Spleen (tissue), 11 donors: ENCODE measurements around the gene ATP2B2. TPM values are rescaled to one million over a fixed set of nuclear protein-coding genes. Genes with fewer than 3 reads are reported as not detected.

ENCODE experiments used
- DNase-seq: peaks from one replicate; pipeline ENCODE4 v3.0.0-alpha.2; 2020
- H3K27ac ChIP-seq, 8 donors: fragments of 200-600 bp; sonication (generic) in 7 of 8; 1 replicate in 4 of 8; 2 replicates in 4 of 8; pipeline versions ENCODE4 v1.5.0 to v1.8.0; 2016 to 2021; ENCODE audit warnings: inconsistent platforms in 4 of 8, mild to moderate bottlenecking in 4 of 8, moderate library complexity in 1 of 8
- H3K27me3 ChIP-seq, 7 donors: fragments of 200-600 bp; sonication (generic) in 6 of 7; replicated peaks in 1 of 7; 1 replicate in 4 of 7; 2 replicates in 3 of 7; pipeline versions ENCODE4 v1.5.0 to v1.8.0; 2016 to 2021; ENCODE audit warnings: inconsistent platforms in 3 of 7, mild to moderate bottlenecking in 1 of 7
- H3K36me3 ChIP-seq, 6 donors: fragments of 200-600 bp; sonication (generic) in 5 of 6; 1 replicate in 4 of 6; 2 replicates in 2 of 6; pipeline versions ENCODE4 v1.5.0 to v1.8.0; 2016 to 2021; ENCODE audit warnings: inconsistent platforms in 2 of 6
- H3K4me1 ChIP-seq, 6 donors: fragments of 200-600 bp; sonication (generic) in 5 of 6; 1 replicate in 3 of 6; 2 replicates in 3 of 6; pipeline versions ENCODE4 v1.5.0 to v1.8.0; 2016 to 2021; ENCODE audit warnings: inconsistent platforms in 3 of 6
- H3K4me3 ChIP-seq, 8 donors: fragments of 200-600 bp; sonication (generic) in 7 of 8; 1 replicate in 4 of 8; 2 replicates in 4 of 8; pipeline versions ENCODE4 v1.5.0 to v1.8.0; 2016 to 2021; ENCODE audit warnings: inconsistent platforms in 4 of 8, mild to moderate bottlenecking in 4 of 8, moderate library complexity in 2 of 8
- H3K9me3 ChIP-seq, 8 donors: fragments of 200-600 bp; sonication (generic) in 7 of 8; 1 replicate in 4 of 8; 2 replicates in 4 of 8; pipeline versions ENCODE4 v1.5.0 to v1.8.0; 2016 to 2021; ENCODE audit warnings: inconsistent platforms in 4 of 8
- POLR2A ChIP-seq, 3 donors: fragments of 450-650 bp; IDR thresholded peaks; one replicate each; pipeline ENCODE4 v1.5.1; 2017; ENCODE audit warnings: antibody characterized with exemption in 3 of 3, mild to moderate bottlenecking in 1 of 3
- POLR2AphosphoS5 ChIP-seq, 3 donors: sonication (generic); formaldehyde crosslinking; IDR thresholded peaks; one replicate each; pipeline ENCODE4 v1.5.1; 2017; ENCODE audit warnings: antibody characterized with exemption in 3 of 3
- WGBS, 5 donors: extraction: QIAGEN DNeasy Blood & Tissue Kit in 3 of 5; methylation state at CpG; one replicate each; pipeline versions ENCODE4 v1.1.5 to v1.1.7; 2013 to 2018; 5-methylcytosine and 5-hydroxymethylcytosine counted together
- intact Hi-C: fragments of 100-400 bp; cut with DNase I; formaldehyde crosslinking; loops from one replicate; pipeline ENCODE4 v1.15.0; 2023; ENCODE audit warnings: low total_unique reads
- polyA plus RNA-seq, 3 donors: library from polyadenylated mRNA; stranded (reverse); fragments of 200-250 nt; gene quantifications; one replicate each; pipeline ENCODE4 v1.2.1, GENCODE V29; 2013
- total RNA-seq, 7 donors: library from RNA; depleted of rRNA in 3 of 7; stranded (reverse); fragments of >200 nt in 3 of 7; fragmentation: NEBNext Ultra II Directional in 4 of 7; extraction: Animal tissue kit (Norgen Biotek cat#: 25700) in 4 of 7; gene quantifications; one replicate each; pipeline versions ENCODE4 v1.1.0 to v1.2.1, GENCODE V29; 2016 to 2021
- TF ChIP-seq, protein P1 (sequence below), 11 experiments: fragments of 200-600 bp in 7 of 11; fragments of 450-650 bp in 4 of 11; sonication (generic) in 4 of 11; IDR thresholded peaks in 8 of 11; conservative IDR thresholded peaks in 3 of 11; 1 replicate in 7 of 11; 2 replicates in 4 of 11; pipeline versions ENCODE4 v1.4.0 to v1.8.0; 2016 to 2021; ENCODE audit warnings: antibody characterized with exemption in 11 of 11, inconsistent platforms in 4 of 11, mild to moderate bottlenecking in 1 of 11
- donor health status: healthy with polysubstance abuse.
- donor health status: DM: no; HTN: no; CAD: no; lungs with moderate emphysema.
- donor health status: DM: no; HTN: no; CAD: no.
- donor health status: Bipolar disorder and iron deficiency.
- donor health status: healthy.
- donor health status: DM: no; HTN: no; CAD: no.
- donor health status: DM: yes; HTN: yes; CAD: no.

Gene ATP2B2
- total and polyA plus RNA-seq, 10 donors = 0.02 to 1.5 (median 0.24) TPM; not detected in 2

DNA sequence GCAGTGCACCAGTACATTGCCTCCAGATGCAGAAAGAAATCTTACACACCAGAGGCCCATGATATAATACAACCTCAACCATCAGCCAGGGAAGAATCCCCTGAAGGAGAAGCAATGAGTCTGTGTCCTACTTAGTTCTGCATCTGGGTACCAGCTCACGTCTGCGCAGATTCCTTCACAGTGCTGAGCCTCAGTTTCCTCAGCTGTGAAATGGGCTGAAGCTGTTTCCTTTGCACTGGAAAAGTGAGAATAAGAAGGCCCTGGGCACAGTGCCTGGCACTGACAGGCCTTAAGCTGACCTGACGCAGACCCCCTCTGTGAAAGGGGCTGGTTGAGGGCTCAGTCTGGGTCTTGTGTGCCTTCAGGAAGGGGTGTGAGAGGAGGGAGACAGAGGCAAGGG lies 20.7 kb downstream of the ATP2B2 start:
- TF ChIP-seq, protein P1, sequence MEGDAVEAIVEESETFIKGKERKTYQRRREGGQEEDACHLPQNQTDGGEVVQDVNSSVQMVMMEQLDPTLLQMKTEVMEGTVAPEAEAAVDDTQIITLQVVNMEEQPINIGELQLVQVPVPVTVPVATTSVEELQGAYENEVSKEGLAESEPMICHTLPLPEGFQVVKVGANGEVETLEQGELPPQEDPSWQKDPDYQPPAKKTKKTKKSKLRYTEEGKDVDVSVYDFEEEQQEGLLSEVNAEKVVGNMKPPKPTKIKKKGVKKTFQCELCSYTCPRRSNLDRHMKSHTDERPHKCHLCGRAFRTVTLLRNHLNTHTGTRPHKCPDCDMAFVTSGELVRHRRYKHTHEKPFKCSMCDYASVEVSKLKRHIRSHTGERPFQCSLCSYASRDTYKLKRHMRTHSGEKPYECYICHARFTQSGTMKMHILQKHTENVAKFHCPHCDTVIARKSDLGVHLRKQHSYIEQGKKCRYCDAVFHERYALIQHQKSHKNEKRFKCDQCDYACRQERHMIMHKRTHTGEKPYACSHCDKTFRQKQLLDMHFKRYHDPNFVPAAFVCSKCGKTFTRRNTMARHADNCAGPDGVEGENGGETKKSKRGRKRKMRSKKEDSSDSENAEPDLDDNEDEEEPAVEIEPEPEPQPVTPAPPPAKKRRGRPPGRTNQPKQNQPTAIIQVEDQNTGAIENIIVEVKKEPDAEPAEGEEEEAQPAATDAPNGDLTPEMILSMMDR (IDR thresholded peaks at IDR 0.05 in 8 of 11, conservative IDR thresholded peaks at IDR 0.05 in 3 of 11) = no peak
- TF ChIP-seq POLR2AphosphoS5 (IDR thresholded peaks at IDR 0.05) = no peak
- TF ChIP-seq POLR2A (IDR thresholded peaks at IDR 0.05) = no peak
- Histone ChIP-seq H3K27ac (no peak overlapping the region), H3K27me3 (peaks cover 0 to 4% (median 0%) of the 10 kb centered on the region in 7 donors), H3K4me1 (no peaks in the 10 kb centered on the region), H3K4me3 (no peak overlapping the region), H3K36me3 (no peaks in the 10 kb centered on the region), H3K9me3 (peaks cover 0 to under 1% (median 0%) of the 10 kb centered on the region in 8 donors)
- intact Hi-C loops = no loop called here
- 88 to 98% (median 94%) methylated on average over 3 of the region's 3 CpGs for WGBS, 5 donors
- no peak for DNase-seq

DNA sequence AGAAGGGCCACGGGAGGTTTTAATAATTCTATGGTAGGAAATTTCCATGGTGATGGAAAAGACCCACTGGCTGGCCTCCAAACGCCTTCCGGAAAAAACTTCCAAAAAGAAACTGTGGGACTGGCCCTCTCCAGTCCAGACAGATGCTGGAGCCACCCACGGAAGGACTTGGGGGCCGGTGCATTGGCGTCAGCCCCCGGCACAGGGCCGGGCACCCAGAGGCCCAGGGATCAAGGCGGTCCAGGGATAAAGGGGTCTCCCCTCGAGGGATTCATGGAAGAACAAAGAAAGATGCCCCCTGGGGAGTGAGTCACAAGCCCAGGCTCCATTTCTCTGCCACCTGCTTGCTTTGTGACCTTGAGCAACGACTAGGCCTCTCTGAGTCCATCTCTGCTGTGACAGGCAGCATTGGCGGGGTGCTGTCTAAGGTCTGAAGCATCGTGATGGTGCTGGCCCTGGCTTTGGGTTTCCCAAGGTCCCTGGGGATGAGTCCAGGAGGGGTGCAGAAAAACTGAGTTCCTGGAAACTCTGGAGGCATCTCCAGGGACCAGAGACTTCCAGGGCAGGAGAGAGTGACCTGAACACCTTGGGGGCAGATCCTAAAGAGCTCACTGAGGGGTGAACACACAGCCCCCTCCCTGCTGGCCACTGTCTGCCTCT lies 21.6 kb downstream of the ATP2B2 start:
- Histone ChIP-seq H3K27ac (no peak overlapping the region), H3K36me3 (no peaks in the 10 kb centered on the region), H3K4me3 (no peak overlapping the region), H3K4me1 (no peaks in the 10 kb centered on the region), H3K9me3 (peaks cover 0 to 7% (median 4%) of the 10 kb centered on the region in 8 donors), H3K27me3 (peaks cover 0 to 4% (median 0%) of the 10 kb centered on the region in 7 donors)
- intact Hi-C loops = no loop called here
- DNase-seq = no peak
- TF ChIP-seq POLR2AphosphoS5 (IDR thresholded peaks at IDR 0.05) (no peak), POLR2A (IDR thresholded peaks at IDR 0.05) (no peak)
- TF ChIP-seq, protein P1 (IDR thresholded peaks at IDR 0.05 in 8 of 11, conservative IDR thresholded peaks at IDR 0.05 in 3 of 11) = no peak
- WGBS, 5 donors = 72 to 79% (median 75%) methylated on average over 12 to 13 of the region's 13 CpGs

DNA sequence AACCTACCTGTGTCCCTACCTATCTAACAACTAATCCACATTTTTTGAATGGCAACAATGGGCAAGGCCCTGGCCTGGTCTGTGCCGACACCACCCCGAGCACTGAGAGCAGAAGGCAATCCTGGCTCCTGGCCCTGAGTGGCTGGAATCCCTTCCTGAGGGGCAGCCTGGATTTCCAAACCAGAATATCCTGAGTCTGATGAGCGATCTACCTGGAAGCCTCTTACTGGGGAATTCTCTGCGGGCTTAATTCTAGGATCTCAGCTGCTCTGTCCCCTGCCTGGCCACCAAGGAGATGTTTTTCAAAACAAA lies 22.1 kb downstream of the ATP2B2 start:
- no peak overlapping the region for H3K27ac ChIP-seq
- no peak overlapping the region for H3K4me3 ChIP-seq
- intact Hi-C loops = no loop called here
- peaks cover 0 to 11% (median 9%) of the 10 kb centered on the region in 8 donors for H3K9me3 ChIP-seq
- no peaks in the 10 kb centered on the region for H3K36me3 ChIP-seq
- no peak for TF ChIP-seq POLR2AphosphoS5 (IDR thresholded peaks at IDR 0.05)
- TF ChIP-seq, protein P1 (IDR thresholded peaks at IDR 0.05 in 8 of 11, conservative IDR thresholded peaks at IDR 0.05 in 3 of 11) = no peak
- 78 to 90% (median 85%) methylated on average over 4 of the region's 4 CpGs for WGBS, 5 donors
- DNase-seq = no peak
- H3K4me1 ChIP-seq = no peaks in the 10 kb centered on the region
- H3K27me3 ChIP-seq = peaks cover 0 to 4% (median 0%) of the 10 kb centered on the region in 7 donors

DNA sequence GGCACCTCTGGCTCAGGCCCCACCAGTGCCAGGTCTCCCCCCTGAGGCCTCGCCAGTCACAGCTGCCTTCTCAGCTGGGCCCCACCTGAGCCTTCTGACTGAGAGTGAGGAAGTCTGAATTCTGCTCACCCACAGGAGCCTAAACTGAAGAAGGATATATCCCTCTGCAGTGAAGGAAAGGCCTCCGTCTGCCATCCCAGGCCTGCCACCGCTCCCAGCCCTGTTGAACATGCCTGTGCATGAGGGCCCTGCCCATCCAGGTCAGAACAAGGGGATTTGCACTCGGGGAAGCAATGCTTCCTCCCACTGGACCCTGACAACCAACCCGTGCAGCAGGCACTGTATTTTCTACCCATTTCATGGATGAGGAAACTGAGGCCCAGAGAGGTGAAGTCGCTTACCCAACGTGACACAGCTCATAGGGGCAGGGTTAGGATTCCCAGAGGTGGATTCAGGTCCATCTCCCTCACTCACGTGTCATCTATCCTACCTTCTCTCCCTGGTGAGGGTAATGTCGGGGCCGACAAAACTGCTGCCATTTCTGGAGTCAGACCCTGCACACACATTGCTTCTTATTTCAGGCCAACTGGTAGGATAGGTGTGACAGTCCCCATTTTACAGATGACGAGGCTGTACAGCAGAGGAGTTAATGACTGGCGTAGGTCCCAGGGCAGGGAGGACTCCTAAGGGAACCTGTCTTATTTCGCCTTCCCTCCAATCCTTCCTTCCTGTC lies 22.6 kb downstream of the ATP2B2 start:
- Histone ChIP-seq H3K4me3 (no peak overlapping the region), H3K4me1 (no peaks in the 10 kb centered on the region), H3K27me3 (peaks cover 0 to 4% (median 0%) of the 10 kb centered on the region in 7 donors), H3K9me3 (peaks cover 0 to 17% (median 12%) of the 10 kb centered on the region in 8 donors), H3K36me3 (no peaks in the 10 kb centered on the region), H3K27ac (no peak overlapping the region)
- TF ChIP-seq POLR2AphosphoS5 (IDR thresholded peaks at IDR 0.05) (no peak), POLR2A (IDR thresholded peaks at IDR 0.05) (no peak)
- TF ChIP-seq, protein P1 (IDR thresholded peaks at IDR 0.05 in 8 of 11, conservative IDR thresholded peaks at IDR 0.05 in 3 of 11) = no peak
- DNase-seq = no peak
- intact Hi-C loops = no loop called here
- WGBS, 5 donors = 84 to 91% (median 86%) methylated on average over 12 to 13 of the region's 13 CpGs
